GM23338 (cell line): Measurements from ENCODE around the gene CDH4. TPM values are rescaled to one million over a fixed set of nuclear protein-coding genes. Genes with fewer than 3 reads are reported as not detected.

Experiments
- ATAC-seq: fragments of 200-7000 bp; cut with Tn5 transposase; 3 replicates; pipeline ENCODE4 v1.9.1; 2020
- DNase-seq: peaks from one replicate; pipeline ENCODE4 v3.0.0-alpha.2; 2015; ENCODE audit warnings: low spot score
- H2AFZ ChIP-seq: fragments of 200-600 bp; sonication (generic); 2 replicates; pipeline ENCODE4 v1.8.0; 2016; ENCODE audit warnings: antibody characterized with exemption, mild to moderate bottlenecking, moderate library complexity
- H3F3A ChIP-seq: fragments of 200-600 bp; sonication (generic); replicated peaks from 2 replicates; pipeline ENCODE4 v1.8.0; 2017; ENCODE audit warnings: antibody characterized with exemption, mixed run types, low read depth
- H3K27ac ChIP-seq: fragments of 200-600 bp; sonication (generic); 2 replicates; pipeline ENCODE4 v1.6.1; 2016; ENCODE audit warnings: low read depth
- H3K27me3 ChIP-seq: fragments of 200-600 bp; sonication (generic); 2 replicates; pipeline ENCODE4 v1.8.0; 2016; ENCODE audit warnings: mild to moderate bottlenecking, mixed run types, moderate library complexity; ENCODE audit not compliant: insufficient read depth
- H3K36me3 ChIP-seq: fragments of 200-600 bp; sonication (generic); 2 replicates; pipeline ENCODE4 v1.8.0; 2016; ENCODE audit warnings: mild to moderate bottlenecking; ENCODE audit not compliant: insufficient read depth
- H3K4me1 ChIP-seq: fragments of 200-600 bp; sonication (generic); 2 replicates; pipeline ENCODE4 v1.8.0; 2016; ENCODE audit warnings: mild to moderate bottlenecking, moderate library complexity; ENCODE audit not compliant: insufficient read depth
- H3K4me2 ChIP-seq: fragments of 200-600 bp; sonication (generic); 2 replicates; pipeline ENCODE4 v1.7.1; 2017; ENCODE audit warnings: mixed run types
- H3K4me3 ChIP-seq: fragments of 200-600 bp; sonication (generic); 2 replicates; pipeline ENCODE4 v1.6.1; 2016; ENCODE audit warnings: mixed run types
- H3K79me2 ChIP-seq: fragments of 200-600 bp; sonication (generic); replicated peaks from 2 replicates; pipeline ENCODE4 v1.8.0; 2017; ENCODE audit warnings: mild to moderate bottlenecking; ENCODE audit not compliant: insufficient read depth
- H3K9me2 ChIP-seq: fragments of 200-600 bp; sonication (generic); 2 replicates; pipeline ENCODE4 v1.8.0; 2017; ENCODE audit not compliant: insufficient read depth
- H4K20me1 ChIP-seq: fragments of 200-600 bp; sonication (generic); replicated peaks from 2 replicates; pipeline ENCODE4 v1.8.0; 2017; ENCODE audit warnings: mild to moderate bottlenecking; ENCODE audit not compliant: insufficient read depth
- H3K27ac Mint-ChIP-seq: 2 replicates; pipeline ENCODE4 v1.8.0; 2020; ENCODE audit warnings: inconsistent platforms, mild to moderate bottlenecking, moderate library complexity, mixed read lengths
- H3K27me3 Mint-ChIP-seq: 3 replicates; pipeline ENCODE4 v1.8.0; 2022; ENCODE audit warnings: low read depth, mild to moderate bottlenecking, moderate library complexity, mixed read lengths, inconsistent platforms; ENCODE audit not compliant: insufficient read depth, poor library complexity
- H3K36me3 Mint-ChIP-seq: 3 replicates; pipeline ENCODE4 v1.8.0; 2021; ENCODE audit warnings: low read depth, mild to moderate bottlenecking, inconsistent platforms, moderate library complexity, mixed read lengths
- H3K4me1 Mint-ChIP-seq: 3 replicates; pipeline ENCODE4 v1.8.0; 2020; ENCODE audit warnings: mild to moderate bottlenecking, inconsistent platforms, mixed read lengths
- H3K4me3 Mint-ChIP-seq: 3 replicates; pipeline ENCODE4 v1.8.0; 2021; ENCODE audit warnings: moderate library complexity, mild to moderate bottlenecking, inconsistent platforms, mixed read lengths
- H3K9me3 Mint-ChIP-seq: 3 replicates; pipeline ENCODE4 v1.8.0; 2020; ENCODE audit warnings: moderate library complexity, mild to moderate bottlenecking, inconsistent platforms, mixed read lengths
- CREB1 ChIP-seq: fragments of 250-450 bp; sonication (Bioruptor Pico); IDR thresholded peaks from 2 replicates; pipeline ENCODE4 v1.5.0; 2020; ENCODE audit warnings: low read depth, mild to moderate bottlenecking, moderate library complexity
- EZH2 ChIP-seq: fragments of 200-600 bp; sonication (generic); IDR thresholded peaks from one replicate; pipeline ENCODE4 v1.8.0; 2017; ENCODE audit warnings: antibody characterized with exemption, mild to moderate bottlenecking, low read depth; ENCODE audit not compliant: unreplicated experiment
- STAT1 ChIP-seq: IDR thresholded peaks from one replicate; pipeline ENCODE4 v1.6.1; 2016; ENCODE audit warnings: antibody characterized with exemption; ENCODE audit not compliant: unreplicated experiment
- polyA plus RNA-seq: library from polyadenylated mRNA; unstranded; fragments of >200 nt; fragmentation: Nextera tagmentation; extraction: Ambion mirVana; gene quantifications from 2 replicates; pipeline ENCODE4 v1.2.1, GENCODE V29; 2016
- total RNA-seq: library from RNA; depleted of rRNA; stranded (reverse); fragments of >200 nt; shearing (Covaris generic); gene quantifications from 2 replicates; pipeline ENCODE4 v1.2.3, GENCODE V29; 2014
- TF ChIP-seq, protein P1 (sequence below): fragments of 250-450 bp; sonication (Bioruptor Pico); IDR thresholded peaks from 2 replicates; pipeline ENCODE4 v1.5.0; 2020; ENCODE audit warnings: mild to moderate bottlenecking, moderate library complexity
- TF ChIP-seq, protein P2 (sequence below), 2 experiments: fragments of 200-600 bp in 1 of 2; sonication (generic) in 1 of 2; conservative IDR thresholded peaks; 2 replicates each; pipeline versions ENCODE4 v1.5.1 to v1.6.1; 2016 to 2017; ENCODE audit warnings: antibody characterized with exemption in 2 of 2, low read depth in 2 of 2, mild to moderate bottlenecking in 2 of 2, moderate library complexity in 1 of 2
- TF ChIP-seq, protein P3 (sequence below): IDR thresholded peaks from 2 replicates; pipeline ENCODE4 v1.6.1; 2016; ENCODE audit warnings: antibody characterized with exemption

The CDH4 gene
- total and polyA plus RNA-seq, 2 experiments from 2014 or later = 1.2 to 4.2 TPM

DNA sequence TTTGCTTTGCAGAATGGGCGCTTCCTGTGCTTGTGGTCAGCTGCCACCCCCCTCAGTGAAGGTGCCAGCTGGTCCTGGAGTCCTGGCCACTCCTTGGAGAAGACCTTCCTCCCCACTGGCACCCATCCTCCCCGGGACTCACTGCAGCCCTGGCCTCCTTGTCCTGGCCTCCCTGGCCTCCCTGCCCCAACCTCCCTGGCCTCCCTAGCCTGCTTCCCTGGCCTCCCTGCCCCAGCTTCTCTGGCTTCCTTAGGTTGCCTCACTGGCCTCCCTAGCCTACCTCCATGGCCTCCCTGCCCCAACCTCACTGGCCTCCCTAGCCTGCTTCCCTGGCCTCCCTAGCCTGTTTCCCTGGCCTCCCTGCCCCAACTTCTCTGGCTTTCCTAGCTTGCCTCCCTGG lies 297.8 kb downstream of the CDH4 start (continued):
- TF ChIP-seq, protein P1, sequence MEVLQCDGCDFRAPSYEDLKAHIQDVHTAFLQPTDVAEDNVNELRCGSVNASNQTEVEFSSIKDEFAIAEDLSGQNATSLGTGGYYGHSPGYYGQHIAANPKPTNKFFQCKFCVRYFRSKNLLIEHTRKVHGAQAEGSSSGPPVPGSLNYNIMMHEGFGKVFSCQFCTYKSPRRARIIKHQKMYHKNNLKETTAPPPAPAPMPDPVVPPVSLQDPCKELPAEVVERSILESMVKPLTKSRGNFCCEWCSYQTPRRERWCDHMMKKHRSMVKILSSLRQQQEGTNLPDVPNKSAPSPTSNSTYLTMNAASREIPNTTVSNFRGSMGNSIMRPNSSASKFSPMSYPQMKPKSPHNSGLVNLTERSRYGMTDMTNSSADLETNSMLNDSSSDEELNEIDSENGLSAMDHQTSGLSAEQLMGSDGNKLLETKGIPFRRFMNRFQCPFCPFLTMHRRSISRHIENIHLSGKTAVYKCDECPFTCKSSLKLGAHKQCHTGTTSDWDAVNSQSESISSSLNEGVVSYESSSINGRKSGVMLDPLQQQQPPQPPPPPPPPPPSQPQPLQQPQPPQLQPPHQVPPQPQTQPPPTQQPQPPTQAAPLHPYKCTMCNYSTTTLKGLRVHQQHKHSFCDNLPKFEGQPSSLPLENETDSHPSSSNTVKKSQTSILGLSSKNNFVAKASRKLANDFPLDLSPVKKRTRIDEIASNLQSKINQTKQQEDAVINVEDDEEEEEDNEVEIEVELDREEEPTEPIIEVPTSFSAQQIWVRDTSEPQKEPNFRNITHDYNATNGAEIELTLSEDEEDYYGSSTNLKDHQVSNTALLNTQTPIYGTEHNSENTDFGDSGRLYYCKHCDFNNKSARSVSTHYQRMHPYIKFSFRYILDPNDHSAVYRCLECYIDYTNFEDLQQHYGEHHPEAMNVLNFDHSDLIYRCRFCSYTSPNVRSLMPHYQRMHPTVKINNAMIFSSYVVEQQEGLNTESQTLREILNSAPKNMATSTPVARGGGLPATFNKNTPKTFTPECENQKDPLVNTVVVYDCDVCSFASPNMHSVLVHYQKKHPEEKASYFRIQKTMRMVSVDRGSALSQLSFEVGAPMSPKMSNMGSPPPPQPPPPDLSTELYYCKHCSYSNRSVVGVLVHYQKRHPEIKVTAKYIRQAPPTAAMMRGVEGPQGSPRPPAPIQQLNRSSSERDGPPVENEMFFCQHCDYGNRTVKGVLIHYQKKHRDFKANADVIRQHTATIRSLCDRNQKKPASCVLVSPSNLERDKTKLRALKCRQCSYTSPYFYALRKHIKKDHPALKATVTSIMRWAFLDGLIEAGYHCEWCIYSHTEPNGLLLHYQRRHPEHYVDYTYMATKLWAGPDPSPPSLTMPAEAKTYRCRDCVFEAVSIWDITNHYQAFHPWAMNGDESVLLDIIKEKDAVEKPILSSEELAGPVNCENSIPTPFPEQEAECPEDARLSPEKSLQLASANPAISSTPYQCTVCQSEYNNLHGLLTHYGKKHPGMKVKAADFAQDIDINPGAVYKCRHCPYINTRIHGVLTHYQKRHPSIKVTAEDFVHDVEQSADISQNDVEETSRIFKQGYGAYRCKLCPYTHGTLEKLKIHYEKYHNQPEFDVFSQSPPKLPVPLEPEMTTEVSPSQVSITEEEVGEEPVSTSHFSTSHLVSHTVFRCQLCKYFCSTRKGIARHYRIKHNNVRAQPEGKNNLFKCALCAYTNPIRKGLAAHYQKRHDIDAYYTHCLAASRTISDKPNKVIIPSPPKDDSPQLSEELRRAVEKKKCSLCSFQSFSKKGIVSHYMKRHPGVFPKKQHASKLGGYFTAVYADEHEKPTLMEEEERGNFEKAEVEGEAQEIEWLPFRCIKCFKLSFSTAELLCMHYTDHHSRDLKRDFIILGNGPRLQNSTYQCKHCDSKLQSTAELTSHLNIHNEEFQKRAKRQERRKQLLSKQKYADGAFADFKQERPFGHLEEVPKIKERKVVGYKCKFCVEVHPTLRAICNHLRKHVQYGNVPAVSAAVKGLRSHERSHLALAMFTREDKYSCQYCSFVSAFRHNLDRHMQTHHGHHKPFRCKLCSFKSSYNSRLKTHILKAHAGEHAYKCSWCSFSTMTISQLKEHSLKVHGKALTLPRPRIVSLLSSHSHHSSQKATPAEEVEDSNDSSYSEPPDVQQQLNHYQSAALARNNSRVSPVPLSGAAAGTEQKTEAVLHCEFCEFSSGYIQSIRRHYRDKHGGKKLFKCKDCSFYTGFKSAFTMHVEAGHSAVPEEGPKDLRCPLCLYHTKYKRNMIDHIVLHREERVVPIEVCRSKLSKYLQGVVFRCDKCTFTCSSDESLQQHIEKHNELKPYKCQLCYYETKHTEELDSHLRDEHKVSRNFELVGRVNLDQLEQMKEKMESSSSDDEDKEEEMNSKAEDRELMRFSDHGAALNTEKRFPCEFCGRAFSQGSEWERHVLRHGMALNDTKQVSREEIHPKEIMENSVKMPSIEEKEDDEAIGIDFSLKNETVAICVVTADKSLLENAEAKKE (CRISPR knock-in tag) = no peak

DNA sequence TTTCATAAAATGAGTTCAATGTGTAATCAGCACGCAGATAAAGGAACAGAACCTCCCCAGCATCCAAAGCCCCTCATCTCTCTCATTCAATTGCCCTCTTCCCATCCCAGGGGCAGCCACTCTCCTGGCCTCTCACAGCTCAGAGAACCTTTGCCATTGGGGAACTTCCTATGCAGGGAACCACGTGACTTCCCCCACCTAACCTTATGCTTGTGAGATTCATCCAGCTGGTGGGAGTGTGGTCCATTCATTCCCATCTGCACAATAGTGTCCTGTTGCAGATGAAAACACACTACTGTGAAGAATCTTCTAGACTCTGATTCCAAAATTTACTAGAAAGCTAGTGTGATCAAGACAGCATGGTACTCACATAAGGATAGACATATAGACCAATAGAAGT lies 299.3 kb downstream of the CDH4 start:
- H3K4me1 Mint-ChIP-seq = no peaks in the 10 kb centered on the region
- H3K36me3 Mint-ChIP-seq = peaks cover 12% of the 10 kb centered on the region; the same call in 2 of the 3 replicates
- no peak overlapping the region for H3K27ac Mint-ChIP-seq
- TF ChIP-seq, protein P2, sequence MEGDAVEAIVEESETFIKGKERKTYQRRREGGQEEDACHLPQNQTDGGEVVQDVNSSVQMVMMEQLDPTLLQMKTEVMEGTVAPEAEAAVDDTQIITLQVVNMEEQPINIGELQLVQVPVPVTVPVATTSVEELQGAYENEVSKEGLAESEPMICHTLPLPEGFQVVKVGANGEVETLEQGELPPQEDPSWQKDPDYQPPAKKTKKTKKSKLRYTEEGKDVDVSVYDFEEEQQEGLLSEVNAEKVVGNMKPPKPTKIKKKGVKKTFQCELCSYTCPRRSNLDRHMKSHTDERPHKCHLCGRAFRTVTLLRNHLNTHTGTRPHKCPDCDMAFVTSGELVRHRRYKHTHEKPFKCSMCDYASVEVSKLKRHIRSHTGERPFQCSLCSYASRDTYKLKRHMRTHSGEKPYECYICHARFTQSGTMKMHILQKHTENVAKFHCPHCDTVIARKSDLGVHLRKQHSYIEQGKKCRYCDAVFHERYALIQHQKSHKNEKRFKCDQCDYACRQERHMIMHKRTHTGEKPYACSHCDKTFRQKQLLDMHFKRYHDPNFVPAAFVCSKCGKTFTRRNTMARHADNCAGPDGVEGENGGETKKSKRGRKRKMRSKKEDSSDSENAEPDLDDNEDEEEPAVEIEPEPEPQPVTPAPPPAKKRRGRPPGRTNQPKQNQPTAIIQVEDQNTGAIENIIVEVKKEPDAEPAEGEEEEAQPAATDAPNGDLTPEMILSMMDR (conservative IDR thresholded peaks at IDR 0.05; ENCODE audit: low read depth in 2 of 2) = no peak
- TF ChIP-seq, protein P3, sequence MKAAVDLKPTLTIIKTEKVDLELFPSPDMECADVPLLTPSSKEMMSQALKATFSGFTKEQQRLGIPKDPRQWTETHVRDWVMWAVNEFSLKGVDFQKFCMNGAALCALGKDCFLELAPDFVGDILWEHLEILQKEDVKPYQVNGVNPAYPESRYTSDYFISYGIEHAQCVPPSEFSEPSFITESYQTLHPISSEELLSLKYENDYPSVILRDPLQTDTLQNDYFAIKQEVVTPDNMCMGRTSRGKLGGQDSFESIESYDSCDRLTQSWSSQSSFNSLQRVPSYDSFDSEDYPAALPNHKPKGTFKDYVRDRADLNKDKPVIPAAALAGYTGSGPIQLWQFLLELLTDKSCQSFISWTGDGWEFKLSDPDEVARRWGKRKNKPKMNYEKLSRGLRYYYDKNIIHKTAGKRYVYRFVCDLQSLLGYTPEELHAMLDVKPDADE = no peak
- TF ChIP-seq, protein P1 (CRISPR knock-in tag) = no peak
- TF ChIP-seq EZH2 (no peak), CREB1 (CRISPR knock-in tag) (no peak), STAT1 (no peak)

More for the DNA sequence above, 299.3 kb downstream of the CDH4 start:
- DNase-seq (no peak), ATAC-seq (no peak)
- Histone ChIP-seq H3K9me2 (peaks cover 9% of the 10 kb centered on the region; the same call in 1 of the 2 replicates), H3K4me2 (no peak overlapping the region), H4K20me1 (no peaks in the 10 kb centered on the region), H3F3A (peaks cover 6% of the 10 kb centered on the region; the same call in 1 of the 2 replicates), H2AFZ (no peak overlapping the region), H3K36me3 (peaks cover 12% of the 10 kb centered on the region; the same call in 1 of the 2 replicates), H3K27me3 (no peaks in the 10 kb centered on the region), H3K27ac (no peak overlapping the region), H3K4me1 (no peaks in the 10 kb centered on the region), H3K79me2 (no peaks in the 10 kb centered on the region), H3K4me3 (no peak overlapping the region)
- Mint-ChIP-seq H3K9me3 (peaks cover 19% of the 10 kb centered on the region), H3K4me3 (no peak overlapping the region), H3K27me3 (peaks cover 7% of the 10 kb centered on the region)
